HG03064 (cell line): ENCODE measurements around the gene DAD1.
A peak's percentile ranks its signal among the peaks of the same experiment; 100 is the strongest.
"Not testable (repeated sequence)": the region's sequence is repeated elsewhere in the genome, so short reads cannot be mapped to it uniquely, and the experiment has no call there.

Experiments
- ATAC-seq: cut with Tn5 transposase; IDR thresholded peaks from one replicate; pipeline ENCODE4 v1.9.1; 2021; ENCODE audit warnings: low read depth; ENCODE audit not compliant: unreplicated experiment

The DAD1 gene

GRCh38 chr14:22589096-22589839 lies at the start of gene DAD1:
Gene DAD1 (minus strand): TSS chr14:22589224. CDS start chr14:22589157, 67 bp downstream.
- peak; percentile 91 for ATAC-seq

GRCh38 chr14:22635980-22636379 lies 47.0 kb upstream of the DAD1 start:
- not testable (repeated sequence) for ATAC-seq

- no peak for ATAC-seq
Observed at GRCh38 chr14:22634233-22634900, 45.3 kb upstream of the DAD1 start.

GRCh38 chr14:22630486-22630885 lies 41.5 kb upstream of the DAD1 start:
- ATAC-seq, result no peak

- no peak for ATAC-seq
Observed at GRCh38 chr14:22630066-22630465, 41.0 kb upstream of the DAD1 start.

- ATAC-seq, result no peak
Observed at GRCh38 chr14:22629361-22629760, 40.3 kb upstream of the DAD1 start.

- ATAC-seq, result no peak
Observed at GRCh38 chr14:22627506-22628263, 38.7 kb upstream of the DAD1 start.

- no peak for ATAC-seq
Observed at GRCh38 chr14:22626590-22626989, 37.6 kb upstream of the DAD1 start.

GRCh38 chr14:22623047-22623446 lies 34.0 kb upstream of the DAD1 start:
- no peak for ATAC-seq

GRCh38 chr14:22622255-22622654 lies 33.2 kb upstream of the DAD1 start:
- no peak for ATAC-seq

GRCh38 chr14:22615765-22616164 lies 26.7 kb upstream of the DAD1 start:
- not testable (repeated sequence) for ATAC-seq

- no peak for ATAC-seq
Observed at GRCh38 chr14:22614240-22614799, 25.3 kb upstream of the DAD1 start.

GRCh38 chr14:22613736-22614239 lies 24.8 kb upstream of the DAD1 start:
- ATAC-seq, result no peak

- ATAC-seq, result no peak
Observed at GRCh38 chr14:22613106-22613695, 24.2 kb upstream of the DAD1 start.

- no peak for ATAC-seq
Observed at GRCh38 chr14:22610931-22611330, 21.9 kb upstream of the DAD1 start.

- ATAC-seq, result no peak
Observed at GRCh38 chr14:22607291-22607690, 18.3 kb upstream of the DAD1 start.

- ATAC-seq, result no peak
Observed at GRCh38 chr14:22606380-22606779, 17.4 kb upstream of the DAD1 start.

GRCh38 chr14:22602862-22603261 lies 13.8 kb upstream of the DAD1 start:
- ATAC-seq, result no peak

- no peak for ATAC-seq
Observed at GRCh38 chr14:22601996-22602395, 13.0 kb upstream of the DAD1 start.

GRCh38 chr14:22601456-22601855 lies 12.4 kb upstream of the DAD1 start:
- no peak for ATAC-seq
